MM.1S (cell line): ENCODE results near the gene RRAD.

ENCODE experiments used
- DNase-seq: peaks from one replicate; pipeline ENCODE4 v3.0.0-alpha.2; 2015
- H2AFZ ChIP-seq: fragments of 300-600 bp; sonication (generic); 2 replicates; pipeline ENCODE4 v1.6.0; 2016; ENCODE audit warnings: antibody characterized with exemption, low read length
- H3F3A ChIP-seq: fragments of 300-600 bp; sonication (generic); 2 replicates; pipeline ENCODE4 v1.6.1; 2016; ENCODE audit warnings: mild to moderate bottlenecking, antibody characterized with exemption, low read length, moderate library complexity, mixed read lengths; ENCODE audit not compliant: insufficient read depth
- H3K27ac ChIP-seq: fragments of 300-600 bp; sonication (generic); 2 replicates; pipeline ENCODE4 v1.5.1; 2016; ENCODE audit warnings: mild to moderate bottlenecking, low read length
- H3K27me3 ChIP-seq: fragments of 300-600 bp; sonication (generic); replicated peaks from 2 replicates; pipeline ENCODE4 v1.6.0; 2016; ENCODE audit warnings: low read length; ENCODE audit not compliant: insufficient read depth
- H3K36me3 ChIP-seq: fragments of 300-600 bp; sonication (generic); replicated peaks from 2 replicates; pipeline ENCODE4 v1.6.1; 2016; ENCODE audit warnings: mild to moderate bottlenecking, low read length, mixed read lengths; ENCODE audit not compliant: insufficient read depth
- H3K4me1 ChIP-seq: fragments of 300-600 bp; sonication (generic); 2 replicates; pipeline ENCODE4 v1.6.1; 2016; ENCODE audit warnings: low read length, mixed read lengths
- H3K4me2 ChIP-seq: fragments of 300-600 bp; sonication (generic); 2 replicates; pipeline ENCODE4 v1.6.0; 2016; ENCODE audit warnings: low read depth, low read length
- H3K4me3 ChIP-seq: fragments of 300-600 bp; sonication (generic); 2 replicates; pipeline ENCODE4 v1.5.1; 2016; ENCODE audit warnings: low read length, mixed read lengths
- H3K79me2 ChIP-seq: fragments of 300-600 bp; sonication (generic); 2 replicates; pipeline ENCODE4 v1.6.1; 2016; ENCODE audit warnings: mixed run types, low read length, mixed read lengths
- H3K9ac ChIP-seq: fragments of 300-600 bp; sonication (generic); 2 replicates; pipeline ENCODE4 v1.6.1; 2016; ENCODE audit warnings: low read length, mixed read lengths
- H3K9me2 ChIP-seq: fragments of 300-600 bp; sonication (generic); replicated peaks from 2 replicates; pipeline ENCODE4 v1.6.1; 2016; ENCODE audit warnings: mild to moderate bottlenecking, low read length, mixed read lengths; ENCODE audit not compliant: insufficient read depth
- H3K9me3 ChIP-seq: fragments of 300-600 bp; sonication (generic); replicated peaks from 2 replicates; pipeline ENCODE4 v1.6.1; 2016; ENCODE audit warnings: mild to moderate bottlenecking, low read length, mixed read lengths; ENCODE audit not compliant: insufficient read depth
- H4K20me1 ChIP-seq: fragments of 300-600 bp; sonication (generic); 2 replicates; pipeline ENCODE4 v1.6.1; 2016; ENCODE audit warnings: mild to moderate bottlenecking, low read length, moderate library complexity, mixed read lengths; ENCODE audit not compliant: insufficient read depth
- EZH2 ChIP-seq: fragments of 300-600 bp; sonication (generic); optimal IDR thresholded peaks from 2 replicates; pipeline ENCODE3; 2017; ENCODE audit warnings: low read depth, mild to moderate bottlenecking, antibody characterized with exemption, low read length, mixed read lengths
- EZH2phosphoT487 ChIP-seq: fragments of 300-600 bp; sonication (generic); IDR thresholded peaks from 2 replicates; pipeline ENCODE4 v1.6.1; 2018; ENCODE audit warnings: antibody characterized with exemption, low read length
- TF ChIP-seq, protein P1 (sequence below): fragments of 300-600 bp; sonication (generic); IDR thresholded peaks from 2 replicates; pipeline ENCODE4 v1.5.1; 2016; ENCODE audit warnings: antibody characterized with exemption, low read length, mixed read lengths

Gene RRAD

DNA sequence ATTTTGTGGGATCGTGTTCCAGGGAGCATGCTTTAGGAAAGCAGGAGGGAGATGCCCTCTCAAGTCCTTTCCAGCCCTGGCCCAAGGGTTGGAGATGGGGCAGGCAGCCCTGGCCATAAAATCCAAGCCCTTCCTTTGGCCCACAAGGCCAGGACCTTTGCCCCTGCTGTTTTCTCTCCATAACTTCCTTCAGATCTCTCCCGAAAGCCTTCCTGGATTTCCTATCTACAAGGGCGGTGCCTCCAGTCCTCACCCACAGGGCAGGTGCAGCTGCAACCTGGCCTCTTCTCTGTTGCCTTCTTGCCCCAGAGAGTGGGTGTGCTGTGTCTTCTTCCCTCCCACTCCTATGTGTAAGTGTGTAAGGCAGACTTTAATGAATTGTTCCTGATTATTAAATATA lies 53.5 kb downstream of the RRAD start:
- Histone ChIP-seq H4K20me1 (no peaks in the 10 kb centered on the region), H3K4me1 (peaks cover 13% of the 10 kb centered on the region), H3K9me2 (no peaks in the 10 kb centered on the region), H3K9me3 (no peaks in the 10 kb centered on the region), H3K79me2 (no peaks in the 10 kb centered on the region), H3K36me3 (no peaks in the 10 kb centered on the region), H3K9ac (no peak overlapping the region), H3F3A (peaks cover 34% of the 10 kb centered on the region), H3K4me3 (no peak overlapping the region), H2AFZ (no peak overlapping the region), H3K4me2 (no peak overlapping the region), H3K27ac (no peak overlapping the region), H3K27me3 (no peaks in the 10 kb centered on the region)
- TF ChIP-seq EZH2 (no peak), EZH2phosphoT487 (no peak)
- TF ChIP-seq, protein P1, sequence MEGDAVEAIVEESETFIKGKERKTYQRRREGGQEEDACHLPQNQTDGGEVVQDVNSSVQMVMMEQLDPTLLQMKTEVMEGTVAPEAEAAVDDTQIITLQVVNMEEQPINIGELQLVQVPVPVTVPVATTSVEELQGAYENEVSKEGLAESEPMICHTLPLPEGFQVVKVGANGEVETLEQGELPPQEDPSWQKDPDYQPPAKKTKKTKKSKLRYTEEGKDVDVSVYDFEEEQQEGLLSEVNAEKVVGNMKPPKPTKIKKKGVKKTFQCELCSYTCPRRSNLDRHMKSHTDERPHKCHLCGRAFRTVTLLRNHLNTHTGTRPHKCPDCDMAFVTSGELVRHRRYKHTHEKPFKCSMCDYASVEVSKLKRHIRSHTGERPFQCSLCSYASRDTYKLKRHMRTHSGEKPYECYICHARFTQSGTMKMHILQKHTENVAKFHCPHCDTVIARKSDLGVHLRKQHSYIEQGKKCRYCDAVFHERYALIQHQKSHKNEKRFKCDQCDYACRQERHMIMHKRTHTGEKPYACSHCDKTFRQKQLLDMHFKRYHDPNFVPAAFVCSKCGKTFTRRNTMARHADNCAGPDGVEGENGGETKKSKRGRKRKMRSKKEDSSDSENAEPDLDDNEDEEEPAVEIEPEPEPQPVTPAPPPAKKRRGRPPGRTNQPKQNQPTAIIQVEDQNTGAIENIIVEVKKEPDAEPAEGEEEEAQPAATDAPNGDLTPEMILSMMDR: no peak
- DNase-seq: no peak
